ENCODE data around the gene LCN10. TPM values are rescaled to one million over a fixed set of nuclear protein-coding genes. Genes with fewer than 3 reads are reported as not detected.
A peak's percentile ranks its signal among the peaks of the same experiment; 100 is the strongest.

Gene LCN10
- total and polyA plus RNA-seq, 2 experiments from 2014 or later, result not detected

DNA sequence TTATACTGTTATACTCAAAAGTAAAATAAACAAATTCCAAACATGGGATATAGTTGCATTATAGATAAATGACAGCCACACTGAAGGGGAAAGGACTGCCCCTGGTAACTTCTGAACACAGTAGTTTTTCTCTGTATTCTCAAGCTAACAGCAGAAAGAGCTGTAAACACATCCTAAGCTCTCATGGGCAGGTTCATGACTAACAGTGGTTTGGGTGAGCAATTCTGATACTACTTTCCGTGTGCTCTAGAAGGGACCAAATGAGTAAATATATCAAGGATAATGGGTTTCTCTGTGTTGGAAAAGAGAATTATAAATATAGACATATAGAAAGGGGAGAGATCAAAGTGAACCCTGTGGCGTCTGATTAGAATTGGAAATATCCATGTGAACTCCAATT lies 7.8 kb upstream of the LCN10 start:
- no peaks in the 10 kb centered on the region for H3K9me2 ChIP-seq (ENCODE audit: insufficient read depth)
- peak; percentile 62 for DNase-seq
- H3F3A ChIP-seq (ENCODE audit: insufficient read depth), result peaks cover 10% of the 10 kb centered on the region
- H2AFZ ChIP-seq, result no peak overlapping the region
- H3K4me1 ChIP-seq (ENCODE audit: insufficient read depth), result no peaks in the 10 kb centered on the region
- H3K9ac ChIP-seq, result no peak overlapping the region
- no peak overlapping the region for H3K4me2 ChIP-seq (ENCODE audit: unreplicated experiment)
- TF ChIP-seq EZH2phosphoT487 (IDR thresholded peaks at IDR 0.05; ENCODE audit: insufficient read depth, low read depth) (no peak), EZH2 (IDR thresholded peaks at IDR 0.05; ENCODE audit: insufficient read depth, poor library complexity, severe bottlenecking) (no peak)
- in situ Hi-C loops (cut with MboI), result no loop called here
- H3K4me3 ChIP-seq, result no peak overlapping the region
- H3K79me2 ChIP-seq (ENCODE audit: insufficient read depth), result no peaks in the 10 kb centered on the region
- no peaks in the 10 kb centered on the region for H3K9me3 ChIP-seq (ENCODE audit: low read depth)
- no peak overlapping the region for H3K27ac ChIP-seq
- H3K27me3 ChIP-seq (replicated peaks; ENCODE audit: insufficient read depth), result no peaks in the 10 kb centered on the region; the same call in 1 of the 2 replicates
- H3K36me3 ChIP-seq (ENCODE audit: low read depth), result no peaks in the 10 kb centered on the region
- no peaks in the 10 kb centered on the region for H4K20me1 ChIP-seq (ENCODE audit: insufficient read depth)
- WGBS, 2 experiments (ENCODE audit: low coverage in 1 of 2, low lambda C conversion rate in 2 of 2, missing lambda C conversion rate in 2 of 2), result 0 to 6% methylated on average over 2 of the region's 2 CpGs

DNA sequence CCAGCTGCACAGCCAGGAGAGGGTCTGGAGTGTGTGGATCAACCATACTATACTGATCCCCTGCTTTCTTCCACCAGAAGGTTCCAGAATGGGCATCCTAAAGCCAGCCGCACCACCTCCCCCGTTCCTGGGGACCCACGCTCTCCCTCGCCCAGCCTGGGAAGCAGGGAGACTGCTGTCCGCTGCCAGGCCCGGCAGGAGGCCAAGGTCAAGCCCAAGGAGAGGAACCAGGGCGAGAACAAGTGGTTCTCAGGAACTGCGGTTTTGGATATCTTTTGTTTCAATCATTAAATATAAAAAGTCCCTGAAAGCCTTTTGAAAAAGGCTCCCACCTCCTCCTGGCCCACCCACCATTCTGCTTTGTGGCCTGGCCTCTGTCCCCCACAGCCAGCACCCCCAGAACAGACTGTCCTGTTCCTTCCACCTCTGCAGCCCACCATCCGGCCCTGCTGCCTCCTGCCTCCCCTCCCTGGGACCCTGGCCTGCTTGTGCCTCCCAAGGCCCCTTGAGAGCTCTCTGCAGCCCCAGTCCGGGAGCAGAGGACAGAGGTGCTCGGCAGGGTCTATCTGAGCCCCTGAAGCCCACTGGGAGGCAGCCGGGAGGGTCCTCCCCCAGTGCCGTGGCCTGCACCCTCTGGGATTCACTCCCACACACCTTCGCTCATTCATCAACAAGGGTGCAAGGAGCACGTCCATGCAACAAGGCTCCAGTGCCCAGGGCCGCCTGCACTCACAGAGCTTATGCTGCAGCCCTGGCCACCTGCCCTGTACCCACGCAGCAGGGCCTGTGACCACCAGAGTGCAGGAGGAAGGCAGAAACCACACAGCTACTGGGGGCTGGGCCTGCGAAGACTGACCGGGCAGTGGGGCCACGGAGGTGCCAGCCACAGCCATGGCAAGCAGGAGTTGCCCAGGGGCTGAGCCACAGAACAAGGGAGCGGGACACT lies 6.2 kb upstream of the LCN10 start:
- no peak overlapping the region for H3K4me2 ChIP-seq (ENCODE audit: unreplicated experiment)
- WGBS, 2 experiments (ENCODE audit: low coverage in 1 of 2, low lambda C conversion rate in 2 of 2, missing lambda C conversion rate in 2 of 2), result 76 to 80% methylated on average over 21 of the region's 21 CpGs
- in situ Hi-C loops (cut with MboI), result no loop called here

DNA sequence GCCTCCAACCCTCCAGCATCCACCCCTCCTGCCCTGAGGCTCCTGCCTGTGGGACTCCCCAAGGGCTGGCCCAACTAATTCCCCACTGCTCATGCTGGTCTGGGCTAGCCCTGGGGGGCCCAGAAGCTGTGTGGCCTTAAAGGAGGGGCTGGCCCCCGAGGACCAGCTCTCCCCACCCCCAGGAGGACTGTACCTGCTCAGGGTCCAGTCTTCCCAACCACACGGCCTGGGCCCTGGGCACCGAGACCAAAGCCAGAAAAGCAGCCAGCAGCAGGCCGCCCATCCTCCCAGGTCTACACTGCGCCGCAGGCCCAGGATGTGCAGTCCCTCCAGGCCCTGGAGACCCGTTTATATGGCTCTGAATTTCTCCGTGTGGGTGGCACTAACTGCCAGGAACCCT lies 5.5 kb upstream of the LCN10 start, which contains the start of gene LCN6:
TSS of gene LCN6 (minus strand) at position 325 of the 400 bp plus-strand sequence. CDS start at position 283, 42 bp downstream.
- Histone ChIP-seq H2AFZ (no peak within 1 kb of the TSS), H3K4me3 (no peak within 1 kb of the TSS), H3K9me2 (ENCODE audit: insufficient read depth) (no peaks in the 10 kb centered on the region), H3K9me3 (ENCODE audit: low read depth) (no peaks in the 10 kb centered on the region), H3K4me1 (ENCODE audit: insufficient read depth) (no peaks in the 10 kb centered on the region), H4K20me1 (ENCODE audit: insufficient read depth) (no peaks in the 10 kb centered on the region), H3K27me3 (replicated peaks; ENCODE audit: insufficient read depth) (no peaks in the 10 kb centered on the region; the same call in 1 of the 2 replicates), H3K4me2 (ENCODE audit: unreplicated experiment) (no peak within 1 kb of the TSS), H3K36me3 (ENCODE audit: low read depth) (no peaks in the 10 kb centered on the region), H3F3A (ENCODE audit: insufficient read depth) (peaks cover 10% of the 10 kb centered on the region), H3K27ac (no peak within 1 kb of the TSS), H3K9ac (no peak within 1 kb of the TSS), H3K79me2 (ENCODE audit: insufficient read depth) (no peaks in the 10 kb centered on the region)
- WGBS, 2 experiments (ENCODE audit: low coverage in 1 of 2, low lambda C conversion rate in 2 of 2, missing lambda C conversion rate in 2 of 2), result 57 to 63% methylated on average over 8 of the region's 8 CpGs
- DNase-seq, result no peak
- in situ Hi-C loops (cut with MboI), result no loop called here
- TF ChIP-seq EZH2phosphoT487 (IDR thresholded peaks at IDR 0.05; ENCODE audit: insufficient read depth, low read depth) (no peak), EZH2 (IDR thresholded peaks at IDR 0.05; ENCODE audit: insufficient read depth, poor library complexity, severe bottlenecking) (no peak)

More for the DNA sequence above, 6.2 kb upstream of the LCN10 start:
- H3K9me2 ChIP-seq (ENCODE audit: insufficient read depth), result no peaks in the 10 kb centered on the region
- no peak overlapping the region for H2AFZ ChIP-seq
- H3K4me3 ChIP-seq, result no peak overlapping the region
- no peaks in the 10 kb centered on the region for H3K36me3 ChIP-seq (ENCODE audit: low read depth)
- no peaks in the 10 kb centered on the region for H3K9me3 ChIP-seq (ENCODE audit: low read depth)
- H3F3A ChIP-seq (ENCODE audit: insufficient read depth), result peaks cover 10% of the 10 kb centered on the region
- no peaks in the 10 kb centered on the region for H3K79me2 ChIP-seq (ENCODE audit: insufficient read depth)
- no peak overlapping the region for H3K27ac ChIP-seq
- TF ChIP-seq EZH2 (IDR thresholded peaks at IDR 0.05; ENCODE audit: insufficient read depth, poor library complexity, severe bottlenecking), result no peak
- TF ChIP-seq EZH2phosphoT487 (IDR thresholded peaks at IDR 0.05; ENCODE audit: insufficient read depth, low read depth), result no peak
- no peaks in the 10 kb centered on the region for H3K4me1 ChIP-seq (ENCODE audit: insufficient read depth)
- no peak overlapping the region for H3K9ac ChIP-seq
- no peak for DNase-seq
- no peaks in the 10 kb centered on the region; the same call in 1 of the 2 replicates for H3K27me3 ChIP-seq (replicated peaks; ENCODE audit: insufficient read depth)
- H4K20me1 ChIP-seq (ENCODE audit: insufficient read depth), result no peaks in the 10 kb centered on the region

DNA sequence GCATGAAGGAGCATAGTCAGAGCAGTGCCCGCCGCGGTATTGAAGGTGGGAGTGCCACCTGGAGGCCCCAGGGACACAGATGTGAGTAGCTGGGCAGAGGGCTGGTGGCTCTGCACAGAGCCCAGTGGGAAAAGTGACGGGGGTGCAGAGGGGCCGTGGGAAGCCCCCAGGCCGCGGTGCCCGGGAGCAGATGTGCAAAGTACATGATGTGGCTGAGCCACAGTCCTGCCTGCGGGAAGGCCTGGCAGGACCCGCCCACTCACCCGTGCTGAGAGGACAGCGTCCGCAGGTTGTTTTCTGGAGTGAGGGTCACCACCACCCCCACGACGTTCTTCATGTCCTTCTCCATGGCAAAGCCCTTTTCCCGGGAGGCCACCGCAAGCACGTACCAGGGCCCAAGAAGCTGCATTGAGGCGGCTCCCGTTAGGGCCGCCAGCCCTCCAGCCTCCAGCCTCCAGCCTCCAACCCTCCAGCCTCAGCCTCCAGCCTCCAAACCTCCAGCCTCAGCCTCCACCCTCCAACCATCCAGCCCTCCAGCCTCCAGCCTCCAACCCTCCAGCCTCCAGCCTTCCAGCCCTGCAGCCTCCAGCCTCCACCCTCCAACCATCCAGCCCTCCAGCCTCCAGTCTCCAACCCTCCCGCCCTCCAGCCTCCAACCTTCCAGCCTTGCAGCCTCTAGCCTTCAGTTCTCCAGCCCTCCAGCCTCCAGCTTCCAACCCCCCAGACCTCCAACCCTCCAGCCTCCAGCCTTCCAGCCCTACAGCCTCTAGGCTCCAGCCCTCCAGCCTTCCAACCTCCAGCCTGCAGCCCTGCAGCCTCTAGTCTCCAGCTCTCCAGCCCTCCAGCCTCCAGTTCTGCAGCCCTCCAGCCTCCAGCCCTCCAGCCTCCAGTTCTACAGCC lies 4.7 kb upstream of the LCN10 start:
- Histone ChIP-seq H3K9me2 (ENCODE audit: insufficient read depth) (no peaks in the 10 kb centered on the region), H3K4me1 (ENCODE audit: insufficient read depth) (no peaks in the 10 kb centered on the region), H3K36me3 (ENCODE audit: low read depth) (no peaks in the 10 kb centered on the region), H3K4me3 (no peak overlapping the region), H3K27ac (no peak overlapping the region), H3K9me3 (ENCODE audit: low read depth) (no peaks in the 10 kb centered on the region), H3K27me3 (replicated peaks; ENCODE audit: insufficient read depth) (no peaks in the 10 kb centered on the region; the same call in 1 of the 2 replicates), H3K4me2 (ENCODE audit: unreplicated experiment) (no peak overlapping the region), H3K9ac (no peak overlapping the region), H3K79me2 (ENCODE audit: insufficient read depth) (no peaks in the 10 kb centered on the region), H3F3A (ENCODE audit: insufficient read depth) (peaks cover 10% of the 10 kb centered on the region), H2AFZ (no peak overlapping the region), H4K20me1 (ENCODE audit: insufficient read depth) (no peaks in the 10 kb centered on the region)
- no peak for TF ChIP-seq EZH2phosphoT487 (IDR thresholded peaks at IDR 0.05; ENCODE audit: insufficient read depth, low read depth)
- no peak for TF ChIP-seq EZH2 (IDR thresholded peaks at IDR 0.05; ENCODE audit: insufficient read depth, poor library complexity, severe bottlenecking)
- 84 to 86% methylated on average over 20 to 22 of the region's 22 CpGs for WGBS, 2 experiments (ENCODE audit: low coverage in 1 of 2, low lambda C conversion rate in 2 of 2, missing lambda C conversion rate in 2 of 2)
- no peak for DNase-seq
- in situ Hi-C loops (cut with MboI), result no loop called here
